Retinal pigment epithelial cell (primary cell): ENCODE results near the gene AP1G1.

ENCODE experiments used
- DNase-seq: peaks from one replicate; pipeline ENCODE4 v3.0.0-alpha.2; 2010; ENCODE audit warnings: low read depth
- H3K4me3 ChIP-seq: 2 replicates; pipeline ENCODE4 v1.5.1; 2011; ENCODE audit warnings: mild to moderate bottlenecking, low read length, control low read depth, moderate library complexity
- TF ChIP-seq, protein P1 (sequence below): conservative IDR thresholded peaks from 2 replicates; pipeline ENCODE4 v1.5.1; 2011; ENCODE audit warnings: low read depth, low read length, control low read depth, inconsistent platforms

AP1G1 gene

DNA sequence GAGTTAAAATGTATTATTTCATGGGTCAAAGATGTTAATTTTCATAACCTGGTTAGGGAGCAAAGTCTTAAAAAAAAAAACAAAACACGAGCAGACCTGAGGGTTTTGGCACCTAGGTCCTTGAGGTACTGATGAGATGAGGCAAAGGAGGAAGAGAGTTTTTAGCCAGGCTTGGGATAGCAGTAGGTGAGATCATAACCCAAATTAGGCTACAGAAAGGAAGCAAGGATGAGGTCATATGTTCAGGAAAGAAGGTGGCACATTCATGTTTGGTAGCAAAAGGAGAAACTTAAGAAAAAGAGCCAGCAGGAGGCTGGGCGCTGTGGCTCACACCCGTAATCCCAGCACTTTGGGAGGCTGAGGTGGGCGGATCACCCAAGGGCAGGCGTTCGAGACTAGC, 40.0 kb upstream of the AP1G1 start:
- TF ChIP-seq, protein P1, sequence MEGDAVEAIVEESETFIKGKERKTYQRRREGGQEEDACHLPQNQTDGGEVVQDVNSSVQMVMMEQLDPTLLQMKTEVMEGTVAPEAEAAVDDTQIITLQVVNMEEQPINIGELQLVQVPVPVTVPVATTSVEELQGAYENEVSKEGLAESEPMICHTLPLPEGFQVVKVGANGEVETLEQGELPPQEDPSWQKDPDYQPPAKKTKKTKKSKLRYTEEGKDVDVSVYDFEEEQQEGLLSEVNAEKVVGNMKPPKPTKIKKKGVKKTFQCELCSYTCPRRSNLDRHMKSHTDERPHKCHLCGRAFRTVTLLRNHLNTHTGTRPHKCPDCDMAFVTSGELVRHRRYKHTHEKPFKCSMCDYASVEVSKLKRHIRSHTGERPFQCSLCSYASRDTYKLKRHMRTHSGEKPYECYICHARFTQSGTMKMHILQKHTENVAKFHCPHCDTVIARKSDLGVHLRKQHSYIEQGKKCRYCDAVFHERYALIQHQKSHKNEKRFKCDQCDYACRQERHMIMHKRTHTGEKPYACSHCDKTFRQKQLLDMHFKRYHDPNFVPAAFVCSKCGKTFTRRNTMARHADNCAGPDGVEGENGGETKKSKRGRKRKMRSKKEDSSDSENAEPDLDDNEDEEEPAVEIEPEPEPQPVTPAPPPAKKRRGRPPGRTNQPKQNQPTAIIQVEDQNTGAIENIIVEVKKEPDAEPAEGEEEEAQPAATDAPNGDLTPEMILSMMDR: no peak
- no peak overlapping the region for H3K4me3 ChIP-seq
- no peak for DNase-seq

DNA sequence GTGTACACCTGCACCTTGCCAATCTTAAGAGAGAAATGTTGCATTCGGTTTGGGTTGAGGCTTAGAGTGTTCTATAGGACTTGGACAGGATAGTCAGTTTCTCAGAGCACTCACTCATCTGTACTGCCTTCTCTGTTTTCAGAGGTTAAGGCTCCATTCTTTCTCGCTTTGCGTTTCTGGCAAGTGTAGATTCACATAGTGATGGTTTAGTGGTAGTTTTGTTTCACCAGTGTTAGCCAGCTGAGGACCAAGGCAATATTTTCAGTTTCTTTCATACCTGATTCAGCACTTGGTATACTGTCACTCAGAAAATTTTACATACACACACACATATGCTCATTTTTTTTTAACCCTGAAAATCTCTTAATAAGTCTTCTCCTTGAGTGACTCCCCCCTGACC, 38.5 kb upstream of the AP1G1 start:
- DNase-seq: no peak
- H3K4me3 ChIP-seq: peak overlapping the region; percentile 98
- TF ChIP-seq, protein P1: no peak

DNA sequence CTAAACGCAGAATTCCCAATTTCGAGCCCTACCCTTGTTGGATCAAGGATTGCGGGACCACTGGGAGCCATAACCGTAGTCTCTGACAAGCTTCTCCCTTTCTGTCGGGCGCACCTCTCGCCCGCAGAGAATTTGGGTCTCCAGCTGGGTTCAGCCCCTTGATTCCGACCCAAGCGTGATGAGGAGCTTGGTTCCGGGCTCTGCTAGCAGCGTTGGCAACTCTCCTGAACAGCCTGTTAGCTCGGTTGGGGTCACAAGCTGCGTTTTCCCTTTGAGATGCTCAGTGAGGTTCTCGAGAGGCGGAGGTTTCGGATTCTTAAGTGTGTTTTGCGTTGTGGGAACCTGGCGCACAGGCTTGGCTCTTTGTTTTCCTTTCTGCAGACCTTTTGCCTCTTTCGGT, 37.8 kb upstream of the AP1G1 start:
- peak overlapping the region; percentile 98 for H3K4me3 ChIP-seq
- TF ChIP-seq, protein P1: no peak
- DNase-seq: no peak

DNA sequence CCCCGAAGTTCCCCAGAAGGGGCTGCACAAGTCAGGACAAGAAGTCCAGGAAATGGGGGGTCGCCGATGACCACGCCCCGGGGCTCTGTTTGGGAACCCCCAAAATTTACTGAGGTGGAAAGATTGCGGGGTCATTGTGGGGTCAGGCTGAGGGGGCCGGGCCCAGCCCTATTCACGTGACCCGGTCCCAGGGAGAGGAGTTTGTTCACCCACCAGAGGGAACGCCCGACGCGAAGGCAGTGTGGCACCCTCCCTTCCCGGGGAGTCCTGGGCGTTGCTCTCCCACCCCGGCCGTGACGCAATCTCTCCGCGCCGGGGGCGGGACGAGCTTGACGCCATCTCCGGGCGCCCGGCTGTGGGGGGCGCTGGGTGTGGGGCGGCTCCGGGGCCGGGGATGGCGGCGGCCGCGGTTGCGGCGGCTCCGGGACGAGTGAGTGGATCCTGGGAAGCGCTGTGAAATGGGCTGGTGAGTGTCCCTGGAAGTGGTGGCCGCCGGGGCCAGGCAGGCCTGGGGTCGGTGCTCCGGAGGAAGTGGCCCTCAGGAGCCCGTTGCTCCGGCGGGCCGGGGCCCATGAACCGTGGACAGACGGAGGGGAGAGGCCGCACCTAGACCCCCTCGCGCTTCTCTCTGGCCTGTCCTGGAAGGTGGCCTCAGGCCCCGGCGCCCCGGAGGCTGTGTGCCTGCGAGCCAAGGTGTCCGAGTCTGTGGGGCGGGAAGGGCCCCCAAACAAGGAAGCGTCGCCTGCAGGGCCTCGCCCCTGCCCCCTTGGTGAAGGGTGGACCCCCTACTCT, 37.2 kb upstream of the AP1G1 start, which contains the start of gene ATXN1L:
TSS of gene ATXN1L (plus strand) at position 338 of the 792 bp plus-strand sequence. CDS start 3,765 bp downstream, outside the sequence.
- TF ChIP-seq, protein P1: no peak
- DNase-seq: peak; percentile 58
- H3K4me3 ChIP-seq: peak within 1 kb of the TSS; percentile 98

DNA sequence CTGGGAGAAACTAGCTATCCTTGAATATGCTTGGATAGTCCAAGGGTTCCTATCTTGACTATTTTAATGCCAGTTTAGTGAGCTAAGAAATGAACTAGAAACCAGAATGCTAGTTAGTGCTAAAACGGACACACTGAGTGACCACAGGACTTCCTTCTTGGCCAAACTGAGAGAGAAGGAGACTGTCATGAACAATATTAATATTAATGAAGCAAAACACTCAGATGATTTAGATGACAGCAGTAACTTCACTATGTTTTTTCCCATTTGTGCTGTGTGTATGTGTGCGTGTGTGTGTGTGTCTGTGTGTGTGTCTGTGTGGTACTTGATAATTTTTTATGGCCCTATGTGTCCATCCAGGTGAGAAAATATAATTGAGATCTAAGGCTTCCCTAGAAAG, 34.9 kb upstream of the AP1G1 start:
- no peak for DNase-seq
- TF ChIP-seq, protein P1: no peak
- H3K4me3 ChIP-seq: no peak overlapping the region

DNA sequence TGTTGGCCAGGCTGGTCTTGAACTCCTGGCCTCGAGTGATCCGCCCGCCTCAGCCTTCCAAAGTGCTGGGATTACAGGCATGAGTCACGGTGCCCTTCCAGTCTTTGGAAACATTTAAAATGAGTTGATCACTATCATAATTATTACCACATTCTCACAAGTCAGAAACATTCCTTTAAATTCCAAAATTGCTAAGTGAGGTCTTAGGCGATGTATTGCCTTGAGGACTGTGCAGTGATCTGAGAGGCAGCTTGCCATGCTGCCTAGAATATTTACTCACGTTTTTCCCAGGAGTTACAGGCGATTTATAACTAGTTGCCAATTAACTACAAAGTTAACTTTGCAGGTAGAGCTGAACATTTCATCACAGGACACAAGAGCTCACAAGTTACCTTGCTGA, 31.4 kb upstream of the AP1G1 start:
- DNase-seq: no peak
- TF ChIP-seq, protein P1: no peak
- no peak overlapping the region for H3K4me3 ChIP-seq

DNA sequence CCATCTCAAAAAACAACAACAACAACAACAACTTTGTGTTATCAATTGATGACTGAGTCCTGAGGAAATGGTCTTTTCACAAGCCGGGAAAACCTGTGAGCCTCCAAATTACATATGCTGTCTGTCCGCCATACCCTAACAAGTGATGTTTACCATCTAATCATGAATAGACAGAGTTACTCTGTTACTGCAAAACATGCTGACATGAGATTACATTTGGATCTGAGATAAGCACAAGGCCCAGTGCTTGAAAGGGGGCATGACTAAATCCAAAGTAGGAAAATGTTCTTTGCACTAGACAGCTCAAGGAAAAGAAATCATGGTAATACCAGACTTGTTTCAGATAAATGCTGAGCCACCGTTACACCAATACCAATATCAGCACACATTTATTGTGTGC, 28.5 kb upstream of the AP1G1 start:
- H3K4me3 ChIP-seq: no peak overlapping the region
- TF ChIP-seq, protein P1: no peak
- DNase-seq: no peak
